Keratinocyte (primary cell): ENCODE measurements around the gene SRP14. TPM values are rescaled to one million over a fixed set of nuclear protein-coding genes. Genes with fewer than 3 reads are reported as not detected.

Experiments used
- DNase-seq: peaks from one replicate; pipeline ENCODE4 v3.0.0-alpha.2; 2011; ENCODE audit warnings: low read depth, missing footprints, low spot score
- FAIRE-seq: peaks from 2 replicates; lab custom pipeline; 2011; peaks lifted over from hg19 to GRCh38; lab: Jason Lieb, UNC
- H2AFZ ChIP-seq: 2 replicates; pipeline ENCODE4 v1.6.0; 2012; ENCODE audit warnings: low read length, control low read depth, inconsistent platforms; ENCODE audit not compliant: control insufficient read depth
- H3K27ac ChIP-seq: 2 replicates; pipeline ENCODE4 v1.5.1; 2011; ENCODE audit warnings: low read length; ENCODE audit not compliant: control insufficient read depth, insufficient read depth
- H3K27me3 ChIP-seq: 3 replicates; pipeline ENCODE4 v1.6.0; 2011; ENCODE audit warnings: low read length; ENCODE audit not compliant: control insufficient read depth, insufficient read depth; ENCODE audit errors: extremely low read depth
- H3K36me3 ChIP-seq, 2 experiments: 2 replicates in 1 of 2; 3 replicates in 1 of 2; pipeline ENCODE4 v1.5.1; 2011; ENCODE audit warnings: low read length in 2 of 2, mild to moderate bottlenecking in 1 of 2; ENCODE audit not compliant: control insufficient read depth in 2 of 2, insufficient read depth in 2 of 2; ENCODE audit errors: extremely low read depth in 1 of 2
- H3K4me1 ChIP-seq: 3 replicates; pipeline ENCODE4 v1.5.1; 2011; ENCODE audit warnings: low read length; ENCODE audit not compliant: control insufficient read depth, insufficient read depth; ENCODE audit errors: extremely low read depth
- H3K4me2 ChIP-seq: 3 replicates; pipeline ENCODE4 v1.6.0; 2011; ENCODE audit warnings: low read depth, low read length; ENCODE audit not compliant: control insufficient read depth, insufficient read depth; ENCODE audit errors: extremely low read depth
- H3K4me3 ChIP-seq, 3 experiments: fragments of 200-600 bp in 1 of 3; sonication (generic) in 1 of 3; 2 replicates in 2 of 3; 3 replicates in 1 of 3; pipeline ENCODE4 v1.5.1; 2011 to 2016; ENCODE audit warnings: low read length in 3 of 3, mild to moderate bottlenecking in 3 of 3, control low read depth in 2 of 3, inconsistent platforms in 1 of 3, low read depth in 1 of 3, mixed read lengths in 1 of 3, mixed run types in 1 of 3, moderate library complexity in 1 of 3; ENCODE audit not compliant: control insufficient read depth in 2 of 3, insufficient read depth in 2 of 3; ENCODE audit errors: extremely low read depth in 1 of 3
- H3K79me2 ChIP-seq: 2 replicates; pipeline ENCODE4 v1.6.0; 2012; ENCODE audit warnings: low read length; ENCODE audit not compliant: control insufficient read depth, insufficient read depth
- H3K9ac ChIP-seq: 3 replicates; pipeline ENCODE4 v1.6.0; 2011; ENCODE audit warnings: low read length; ENCODE audit not compliant: control insufficient read depth, insufficient read depth; ENCODE audit errors: extremely low read depth
- H3K9me1 ChIP-seq: 3 replicates; pipeline ENCODE4 v1.6.0; 2011; ENCODE audit warnings: low read length; ENCODE audit not compliant: control insufficient read depth, insufficient read depth; ENCODE audit errors: extremely low read depth
- H3K9me3 ChIP-seq: 2 replicates; pipeline ENCODE4 v1.5.1; 2012; ENCODE audit warnings: low read depth, low read length; ENCODE audit not compliant: control insufficient read depth
- H4K20me1 ChIP-seq: 3 replicates; pipeline ENCODE4 v1.6.0; 2011; ENCODE audit warnings: low read length; ENCODE audit not compliant: control insufficient read depth, insufficient read depth; ENCODE audit errors: extremely low read depth
- EZH2 ChIP-seq: IDR thresholded peaks from one replicate; pipeline ENCODE4 v1.6.1; 2012; ENCODE audit warnings: inconsistent platforms, mild to moderate bottlenecking, low read length, moderate library complexity
- dilution Hi-C: fragments of 300-500 bp; cut with MboI; formaldehyde crosslinking; loops from one replicate; pipeline ENCODE4 v1.7.0; 2020; ENCODE audit warnings: low sequenced_read_pairs; ENCODE audit not compliant: extremely low pct_ligation_motif_present
- polyA plus RNA-seq, 5 experiments: library from polyadenylated mRNA; depleted of rRNA in 3 of 5; stranded (reverse) in 3 of 5; stranded (forward) in 1 of 5; unstranded in 1 of 5; fragments of >200 nt; gene quantifications; 1 replicate in 1 of 5; 2 replicates in 3 of 5; 3 replicates in 1 of 5; pipeline versions ENCODE4 v1.2.1 to v1.2.3, GENCODE V29; 2011 to 2012; ENCODE audit warnings: missing spikeins in 2 of 5, low read depth in 1 of 5, low replicate concordance in 1 of 5
- TF ChIP-seq, protein P1 (sequence below), 3 experiments: IDR thresholded peaks in 1 of 3; conservative IDR thresholded peaks in 1 of 3; optimal IDR thresholded peaks in 1 of 3; 2 replicates in 2 of 3; 3 replicates in 1 of 3; pipeline versions ENCODE3 to v1.5.1; 2011; ENCODE audit warnings: low read length in 3 of 3, mild to moderate bottlenecking in 3 of 3, moderate library complexity in 2 of 3, control low read depth in 1 of 3, inconsistent platforms in 1 of 3; ENCODE audit not compliant: insufficient read depth in 2 of 3; ENCODE audit errors: extremely low read depth in 1 of 3

Gene SRP14
- polyA plus RNA-seq, 1 donor (not counting 4 experiments of a cell fraction or from before 2014, with no cell fraction given), result 407 TPM

DNA sequence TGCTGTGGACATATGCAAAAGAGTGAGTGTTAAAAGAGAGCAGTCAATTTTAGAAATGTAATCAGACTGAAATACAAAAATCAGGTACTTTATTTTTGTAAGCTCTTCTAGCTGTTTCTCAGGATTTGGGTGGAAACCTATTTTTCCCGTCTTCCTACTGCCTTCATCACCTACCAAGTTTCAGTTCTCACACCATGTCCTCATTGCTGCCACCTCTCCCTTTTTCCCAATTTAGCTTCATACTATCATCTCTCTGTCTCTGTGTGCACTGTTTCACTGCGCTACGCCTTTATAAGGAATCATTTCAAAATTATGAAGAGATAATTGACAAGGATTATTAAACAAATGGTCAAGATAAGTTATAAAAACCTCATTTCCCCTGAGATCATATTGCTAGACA, 7.7 kb downstream of the SRP14 start:
- no peak overlapping the region for H3K4me3 ChIP-seq
- H3K9me1 ChIP-seq, result no peaks in the 10 kb centered on the region
- H3K27ac ChIP-seq, result no peak overlapping the region
- no peaks in the 10 kb centered on the region for H3K4me1 ChIP-seq
- H3K36me3 ChIP-seq, result peaks cover 21 to 31% of the 10 kb centered on the region in 2 experiments
- no peak overlapping the region for H3K4me2 ChIP-seq
- H4K20me1 ChIP-seq, result no peaks in the 10 kb centered on the region
- H3K9me3 ChIP-seq, result no peaks in the 10 kb centered on the region
- FAIRE-seq (no peak), DNase-seq (no peak)
- no peak for TF ChIP-seq EZH2
- no peaks in the 10 kb centered on the region for H3K79me2 ChIP-seq
- H3K27me3 ChIP-seq, result no peaks in the 10 kb centered on the region
- no peak overlapping the region for H3K9ac ChIP-seq
- H2AFZ ChIP-seq, result no peak overlapping the region
- dilution Hi-C loops, result no loop called here

GRCh38 chr15:40029979-40030893, 8.7 kb downstream of the SRP14 start:
- dilution Hi-C loops, result no loop called here
- FAIRE-seq (peak; percentile 69), DNase-seq (no peak)

More at GRCh38 chr15:40029979-40030893, 8.7 kb downstream of the SRP14 start:
- Histone ChIP-seq H3K4me3 (no peak overlapping the region), H3K4me1 (no peaks in the 10 kb centered on the region), H3K9ac (no peak overlapping the region), H3K36me3 (peaks cover 24 to 30% of the 10 kb centered on the region in 2 experiments), H2AFZ (no peak overlapping the region), H3K9me3 (no peaks in the 10 kb centered on the region), H3K4me2 (no peak overlapping the region), H3K27me3 (no peaks in the 10 kb centered on the region), H3K27ac (no peak overlapping the region), H3K79me2 (no peaks in the 10 kb centered on the region), H4K20me1 (no peaks in the 10 kb centered on the region), H3K9me1 (no peaks in the 10 kb centered on the region)
- TF ChIP-seq, protein P1, sequence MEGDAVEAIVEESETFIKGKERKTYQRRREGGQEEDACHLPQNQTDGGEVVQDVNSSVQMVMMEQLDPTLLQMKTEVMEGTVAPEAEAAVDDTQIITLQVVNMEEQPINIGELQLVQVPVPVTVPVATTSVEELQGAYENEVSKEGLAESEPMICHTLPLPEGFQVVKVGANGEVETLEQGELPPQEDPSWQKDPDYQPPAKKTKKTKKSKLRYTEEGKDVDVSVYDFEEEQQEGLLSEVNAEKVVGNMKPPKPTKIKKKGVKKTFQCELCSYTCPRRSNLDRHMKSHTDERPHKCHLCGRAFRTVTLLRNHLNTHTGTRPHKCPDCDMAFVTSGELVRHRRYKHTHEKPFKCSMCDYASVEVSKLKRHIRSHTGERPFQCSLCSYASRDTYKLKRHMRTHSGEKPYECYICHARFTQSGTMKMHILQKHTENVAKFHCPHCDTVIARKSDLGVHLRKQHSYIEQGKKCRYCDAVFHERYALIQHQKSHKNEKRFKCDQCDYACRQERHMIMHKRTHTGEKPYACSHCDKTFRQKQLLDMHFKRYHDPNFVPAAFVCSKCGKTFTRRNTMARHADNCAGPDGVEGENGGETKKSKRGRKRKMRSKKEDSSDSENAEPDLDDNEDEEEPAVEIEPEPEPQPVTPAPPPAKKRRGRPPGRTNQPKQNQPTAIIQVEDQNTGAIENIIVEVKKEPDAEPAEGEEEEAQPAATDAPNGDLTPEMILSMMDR (optimal IDR thresholded peaks at IDR 0.05 in 1 of 3, IDR thresholded peaks at IDR 0.05 in 1 of 3, conservative IDR thresholded peaks at IDR 0.05 in 1 of 3; ENCODE audit: extremely low read depth in 1 of 3, insufficient read depth in 2 of 3, low read length in 3 of 3), result peak; percentile 62 to 72 (median 67)
- TF ChIP-seq EZH2, result no peak
